ENCODE results near the gene USP34.

The USP34 gene

GRCh38 chr2:61368687-61369665, 101.9 kb downstream of the USP34 start:
- DNase-seq, result no peak

GRCh38 chr2:61367177-61367576, 103.7 kb downstream of the USP34 start:
- no peak for DNase-seq

GRCh38 chr2:61363580-61363979, 107.3 kb downstream of the USP34 start:
- DNase-seq, result no peak

- no peak for DNase-seq
Observed at GRCh38 chr2:61362873-61363272, 108.0 kb downstream of the USP34 start.

GRCh38 chr2:61361068-61361467, 109.8 kb downstream of the USP34 start:
- DNase-seq, result no peak

GRCh38 chr2:61359058-61359457, 111.8 kb downstream of the USP34 start:
- DNase-seq, result no peak

GRCh38 chr2:61357681-61358080, 113.2 kb downstream of the USP34 start:
- DNase-seq, result no peak

- DNase-seq, result no peak
Observed at GRCh38 chr2:61356958-61357350, 113.9 kb downstream of the USP34 start.

GRCh38 chr2:61356261-61356957, 114.5 kb downstream of the USP34 start:
- no peak for DNase-seq

GRCh38 chr2:61354543-61355197, 116.2 kb downstream of the USP34 start:
- no peak for DNase-seq

GRCh38 chr2:61353909-61354308, 117.0 kb downstream of the USP34 start:
- no peak for DNase-seq

GRCh38 chr2:61350777-61351176, 120.1 kb downstream of the USP34 start:
- DNase-seq, result no peak

- no peak for DNase-seq
Observed at GRCh38 chr2:61343141-61343540, 127.7 kb downstream of the USP34 start.

GRCh38 chr2:61340242-61340641, 130.6 kb downstream of the USP34 start:
- DNase-seq, result no peak

- DNase-seq, result no peak
Observed at GRCh38 chr2:61338447-61338846, 132.4 kb downstream of the USP34 start.

GRCh38 chr2:61335187-61335586, 135.7 kb downstream of the USP34 start:
- DNase-seq, result no peak

- DNase-seq, result no peak
Observed at GRCh38 chr2:61334466-61334865, 136.4 kb downstream of the USP34 start.

GRCh38 chr2:61328707-61329251, 142.1 kb downstream of the USP34 start:
- no peak for DNase-seq

GRCh38 chr2:61327173-61327572, 143.7 kb downstream of the USP34 start:
- DNase-seq, result no peak

GRCh38 chr2:61326423-61326822, 144.5 kb downstream of the USP34 start:
- no peak for DNase-seq

- DNase-seq, result no peak
Observed at GRCh38 chr2:61320181-61320580, 150.7 kb downstream of the USP34 start.

- no peak for DNase-seq
Observed at GRCh38 chr2:61318553-61318952, 152.3 kb downstream of the USP34 start.

GRCh38 chr2:61295981-61296380, 174.9 kb downstream of the USP34 start:
- no peak for DNase-seq

All from right hindlimb (tissue), 1 donor.